Adrenal gland (tissue), 12 donors: Measurements from ENCODE around the gene SEMA3A. TPM values are rescaled to one million over a fixed set of nuclear protein-coding genes. Genes with fewer than 3 reads are reported as not detected.

Experiments used
- DNase-seq, 7 donors: peaks; one replicate each; pipeline ENCODE4 v3.0.0-alpha.2; 2019 to 2020
- H3K27ac ChIP-seq, 5 donors: fragments of 200-600 bp; sonication (generic) in 4 of 5; 1 replicate in 3 of 5; 2 replicates in 2 of 5; pipeline versions ENCODE4 v1.5.1 to v1.8.0; 2016 to 2020; ENCODE audit warnings: mild to moderate bottlenecking in 1 of 5
- H3K27me3 ChIP-seq: fragments of 200-600 bp; 2 replicates; pipeline ENCODE4 v1.8.0; 2021
- H3K36me3 ChIP-seq, 2 donors: fragments of 200-600 bp; replicated peaks in 1 of 2; 1 replicate in 1 of 2; 2 replicates in 1 of 2; pipeline versions ENCODE4 v1.5.1 to v1.8.0; 2018 to 2022
- H3K4me1 ChIP-seq, 2 donors: fragments of 200-600 bp; replicated peaks in 1 of 2; 1 replicate in 1 of 2; 2 replicates in 1 of 2; pipeline versions ENCODE4 v1.5.1 to v1.8.0; 2018 to 2021
- H3K4me3 ChIP-seq, 4 donors: fragments of 200-600 bp; sonication (generic) in 3 of 4; one replicate each; pipeline ENCODE4 v1.5.1; 2016 to 2018
- H3K9me3 ChIP-seq, 3 donors: fragments of 200-600 bp; sonication (generic) in 1 of 3; replicated peaks in 1 of 3; 1 replicate in 2 of 3; 2 replicates in 1 of 3; pipeline versions ENCODE4 v1.5.1 to v1.8.0; 2016 to 2021
- CTCF ChIP-seq, 6 experiments: fragments of 450-650 bp in 4 of 6; fragments of 200-600 bp in 2 of 6; sonication (generic) in 1 of 6; IDR thresholded peaks; 1 replicate in 5 of 6; 2 replicates in 1 of 6; pipeline versions ENCODE4 v1.5.1 to v1.8.0; 2016 to 2021; ENCODE audit warnings: antibody characterized with exemption in 6 of 6, mild to moderate bottlenecking in 2 of 6, moderate library complexity in 1 of 6
- POLR2A ChIP-seq, 2 donors: fragments of 450-650 bp; IDR thresholded peaks; one replicate each; pipeline ENCODE4 v1.6.1; 2017; ENCODE audit warnings: antibody characterized with exemption in 2 of 2, mild to moderate bottlenecking in 2 of 2, moderate library complexity in 1 of 2
- WGBS, 4 donors: extraction: QIAGEN DNeasy Blood & Tissue Kit in 2 of 4; methylation state at CpG; one replicate each; pipeline versions ENCODE4 v1.1.5 to v1.1.7; 2013 to 2017; 5-methylcytosine and 5-hydroxymethylcytosine counted together
- intact Hi-C, 2 donors: fragments of 100-400 bp; cut with DNase I; formaldehyde crosslinking; loops; one replicate each; pipeline versions ENCODE4 v1.14.1 to v1.15.0; 2022 to 2023
- polyA plus RNA-seq, 3 donors: library from polyadenylated mRNA; stranded (reverse); fragments of 200-250 nt in 2 of 3; fragments of 350-450 nt in 1 of 3; fragmentation: Illumina TruSeq in 1 of 3; extraction: RNeasy Lipid Tissue Mini Kit (QIAGEN cat#74804) in 1 of 3; gene quantifications; one replicate each; pipeline ENCODE4 v1.2.3, GENCODE V29; 2013 to 2014
- total RNA-seq, 9 donors: library from RNA; depleted of rRNA in 4 of 9; stranded (reverse); fragments of >200 nt in 4 of 9; fragments of 120-200 nt in 1 of 9; fragmentation: NEBNext Ultra II Directional in 1 of 9; extraction: Animal tissue kit (Norgen Biotek cat#: 25700) in 1 of 9; gene quantifications; one replicate each; pipeline versions ENCODE4 v1.1.0 to v1.2.4, GENCODE V29; 2013 to 2023
- donor health status: healthy with polysubstance abuse.
- donor health status: Bipolar disorder and iron deficiency.
- donor health status: DM: yes; HTN: yes; CAD: no.
- donor health status: DM: no; HTN: no; CAD: no.
- donor health status: DM: no; HTN: no; CAD: no.
- donor health status: DM: yes; HTN: yes; CAD: no.

SEMA3A gene
- total and polyA plus RNA-seq, 12 donors, result 0.24 to 17.5 (median 1.2) TPM

- Histone ChIP-seq H3K4me3 (no peak overlapping the region), H3K4me1 (no peaks in the 10 kb centered on the region), H3K27me3 (no peaks in the 10 kb centered on the region), H3K36me3 (no peaks in the 10 kb centered on the region), H3K27ac (no peak overlapping the region), H3K9me3 (no peaks in the 10 kb centered on the region)
- intact Hi-C loops, result no loop called here
- no peak for TF ChIP-seq POLR2A (IDR thresholded peaks at IDR 0.05)
- no peak for TF ChIP-seq CTCF (IDR thresholded peaks at IDR 0.05)
- no peak for DNase-seq
Measured at GRCh38 chr7:84009051-84009450, 185.5 kb downstream of the SEMA3A start.

- no peak overlapping the region for H3K4me3 ChIP-seq
- no peak for DNase-seq
- TF ChIP-seq POLR2A (IDR thresholded peaks at IDR 0.05), result no peak
- TF ChIP-seq CTCF (IDR thresholded peaks at IDR 0.05), result no peak
- H3K27me3 ChIP-seq, result no peaks in the 10 kb centered on the region
- 71 to 93% (median 93%) methylated on average over 1 of the region's 1 CpG for WGBS, 4 donors
- H3K27ac ChIP-seq, result no peak overlapping the region
- no peaks in the 10 kb centered on the region for H3K9me3 ChIP-seq
- intact Hi-C loops, result no loop called here
- H3K4me1 ChIP-seq, result no peaks in the 10 kb centered on the region
- no peaks in the 10 kb centered on the region for H3K36me3 ChIP-seq
Measured at GRCh38 chr7:84003191-84003590, 191.4 kb downstream of the SEMA3A start.

GRCh38 chr7:84002348-84002747 is 192.2 kb downstream of the SEMA3A start:
- H3K27me3 ChIP-seq, result no peaks in the 10 kb centered on the region
- H3K27ac ChIP-seq, result no peak overlapping the region
- intact Hi-C loops, result no loop called here
- no peak for DNase-seq
- TF ChIP-seq CTCF (IDR thresholded peaks at IDR 0.05) (no peak), POLR2A (IDR thresholded peaks at IDR 0.05) (no peak)
- 69 to 73% (median 71%) methylated on average over 3 of the region's 3 CpGs for WGBS, 4 donors
- H3K4me3 ChIP-seq, result no peak overlapping the region
- no peaks in the 10 kb centered on the region for H3K4me1 ChIP-seq
- H3K9me3 ChIP-seq, result no peaks in the 10 kb centered on the region
- no peaks in the 10 kb centered on the region for H3K36me3 ChIP-seq

GRCh38 chr7:83996879-83997278 is 197.7 kb downstream of the SEMA3A start:
- Histone ChIP-seq H3K9me3 (no peaks in the 10 kb centered on the region), H3K27me3 (no peaks in the 10 kb centered on the region), H3K36me3 (no peaks in the 10 kb centered on the region), H3K4me1 (no peaks in the 10 kb centered on the region), H3K4me3 (no peak overlapping the region), H3K27ac (no peak overlapping the region)
- no peak for DNase-seq
- TF ChIP-seq POLR2A (IDR thresholded peaks at IDR 0.05), result no peak
- no peak for TF ChIP-seq CTCF (IDR thresholded peaks at IDR 0.05)
- intact Hi-C loops, result no loop called here
- 0 to 1% (median 0%) methylated on average over 1 of the region's 1 CpG for WGBS, 4 donors
